Stimulated activated CD4-positive, alpha-beta T cell treated with anti-CD3 and anti-CD28 coated beads, TNF-alpha, amount 100 ng/mL, for 4 hours (primary cell): Measurements from ENCODE around the gene ZNF507.

ENCODE experiments used
- DNase-seq, 3 experiments: peaks; one replicate each; pipeline ENCODE4 v3.0.0-alpha.2; 2020; ENCODE audit warnings: low read depth in 3 of 3

ZNF507 gene

GRCh38 chr19:32345261-32346207 lies at the start of gene ZNF507:
Gene ZNF507, plus strand, starts transcription at chr19:32345610. Its CDS starts 7,221 bp downstream, at chr19:32352831.
- peak; percentile 72 to 80 (median 73) for DNase-seq

DNA sequence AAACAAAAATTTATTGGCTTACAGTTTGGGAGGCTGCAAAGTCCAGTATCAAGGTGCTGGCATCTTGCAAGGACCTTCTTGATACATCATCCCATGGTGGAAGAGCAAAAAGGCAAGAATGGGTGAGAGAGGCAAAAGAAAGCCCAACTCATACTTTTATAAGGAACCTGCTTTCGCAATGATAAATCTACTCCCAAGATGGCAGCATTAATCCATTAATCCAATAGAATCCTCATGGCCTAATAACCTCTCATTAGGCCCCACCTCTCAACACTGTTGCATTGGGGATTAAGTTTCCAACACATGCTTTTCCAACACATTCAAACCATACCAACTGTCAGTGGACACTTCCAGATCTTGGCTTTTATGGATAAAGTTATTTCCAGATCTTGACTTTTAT lies 48.7 kb upstream of the ZNF507 start:
- DNase-seq: no peak

DNA sequence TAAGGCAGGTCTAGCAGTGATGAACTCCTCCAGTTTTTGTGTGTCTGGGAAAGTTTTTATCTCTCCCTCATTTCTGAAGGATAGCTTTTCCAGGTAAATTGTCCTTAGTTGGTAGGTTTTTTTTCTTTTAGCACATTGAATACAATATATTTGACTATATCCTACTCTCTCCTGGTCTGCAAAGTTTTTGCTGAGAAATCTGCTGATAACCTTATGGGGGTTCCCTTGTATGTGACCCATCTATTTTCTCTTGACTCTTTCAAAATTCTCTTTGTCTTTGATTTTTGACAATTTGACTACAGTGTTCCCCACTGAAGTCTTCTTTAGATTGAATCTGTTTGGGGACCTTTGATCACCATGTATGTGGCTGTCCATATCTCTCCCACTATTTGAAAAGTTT lies 42.6 kb upstream of the ZNF507 start:
- DNase-seq: no peak

GRCh38 chr19:32303193-32303592 lies 42.2 kb upstream of the ZNF507 start:
- DNase-seq: no peak

GRCh38 chr19:32307591-32307990 lies 37.8 kb upstream of the ZNF507 start:
- no peak for DNase-seq

GRCh38 chr19:32308431-32309077 lies 36.9 kb upstream of the ZNF507 start:
- DNase-seq: no peak

DNA sequence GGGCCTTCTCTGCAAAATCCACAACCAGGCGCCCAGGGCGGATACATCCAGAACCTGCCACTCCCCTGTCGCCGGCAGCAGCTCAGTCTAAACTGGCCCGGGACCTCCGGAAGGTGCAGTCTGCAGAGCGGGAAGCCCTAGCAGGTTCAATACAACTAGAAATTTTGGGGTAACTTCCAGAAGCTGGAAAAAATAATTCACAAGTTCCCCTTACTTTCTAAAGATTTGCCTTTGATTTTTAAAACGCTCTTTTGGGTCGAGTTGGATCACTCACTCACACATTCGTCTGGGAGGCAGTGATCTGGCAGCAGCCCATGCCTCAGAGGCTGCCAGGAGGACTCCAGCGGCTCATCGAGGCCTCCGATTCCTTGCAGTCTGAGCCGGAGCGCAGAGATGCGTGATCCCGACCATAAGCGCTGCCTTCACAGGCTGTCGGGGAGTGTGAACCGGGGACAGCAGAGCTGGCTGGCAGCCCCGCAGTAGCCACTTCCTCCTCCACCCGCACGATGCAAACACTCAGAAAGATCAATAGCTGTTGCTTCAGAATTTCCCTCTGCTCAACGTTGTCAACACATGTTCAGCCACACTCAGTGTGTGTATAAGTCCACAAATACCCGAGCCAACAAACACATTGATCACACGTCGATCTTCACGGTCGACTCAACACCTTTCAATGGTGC lies 35.6 kb upstream of the ZNF507 start:
- no peak for DNase-seq

GRCh38 chr19:32311371-32311770 lies 34.0 kb upstream of the ZNF507 start:
- no peak for DNase-seq

- no peak for DNase-seq
These were observed 31.7 kb upstream of the ZNF507 start for GRCh38 chr19:32313569-32314265.

DNA sequence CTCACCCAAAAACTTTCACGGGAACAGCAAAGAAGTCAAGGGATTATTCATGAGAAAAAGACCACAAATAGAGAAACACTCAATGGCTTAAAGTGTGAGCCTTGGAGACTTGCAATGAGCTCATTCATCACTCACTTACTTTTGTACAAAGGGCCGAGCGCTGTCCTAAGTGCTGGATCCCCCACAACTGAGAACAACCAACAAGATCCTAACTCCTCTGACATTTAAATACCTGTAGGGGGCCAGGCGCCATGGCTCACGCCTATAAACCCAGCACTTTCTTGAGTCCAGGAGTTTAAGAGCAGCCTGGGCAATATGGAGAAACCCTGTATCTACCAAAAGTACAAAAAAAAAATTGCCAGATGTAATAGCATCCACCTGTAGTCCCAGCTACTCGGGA lies 29.4 kb upstream of the ZNF507 start:
- DNase-seq: no peak

DNA sequence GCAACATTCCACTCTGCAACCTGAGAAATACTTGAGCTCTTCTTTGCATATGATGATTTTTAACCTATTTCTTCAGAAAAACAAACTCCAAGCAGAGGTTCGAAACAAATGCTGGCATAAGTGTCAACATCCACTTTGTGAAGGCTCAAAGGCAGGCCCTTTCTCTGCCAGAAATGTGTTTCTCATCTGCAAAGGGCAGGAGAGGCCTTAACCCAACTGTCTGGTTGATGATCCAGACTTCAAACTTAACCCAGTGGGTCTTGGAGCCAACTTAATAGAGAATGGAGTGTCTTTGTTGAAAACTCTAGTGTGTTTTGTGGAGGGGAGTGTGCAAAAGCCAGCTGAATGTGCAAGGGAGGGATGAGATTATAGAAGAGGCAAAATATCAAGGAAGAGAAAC lies 28.3 kb upstream of the ZNF507 start:
- DNase-seq: no peak

- DNase-seq: no peak
These were observed 26.4 kb upstream of the ZNF507 start for GRCh38 chr19:32318884-32319520.

- DNase-seq: no peak
These were observed 22.9 kb upstream of the ZNF507 start for GRCh38 chr19:32322541-32322940.

GRCh38 chr19:32324631-32325285 lies 20.7 kb upstream of the ZNF507 start:
- DNase-seq: no peak

DNA sequence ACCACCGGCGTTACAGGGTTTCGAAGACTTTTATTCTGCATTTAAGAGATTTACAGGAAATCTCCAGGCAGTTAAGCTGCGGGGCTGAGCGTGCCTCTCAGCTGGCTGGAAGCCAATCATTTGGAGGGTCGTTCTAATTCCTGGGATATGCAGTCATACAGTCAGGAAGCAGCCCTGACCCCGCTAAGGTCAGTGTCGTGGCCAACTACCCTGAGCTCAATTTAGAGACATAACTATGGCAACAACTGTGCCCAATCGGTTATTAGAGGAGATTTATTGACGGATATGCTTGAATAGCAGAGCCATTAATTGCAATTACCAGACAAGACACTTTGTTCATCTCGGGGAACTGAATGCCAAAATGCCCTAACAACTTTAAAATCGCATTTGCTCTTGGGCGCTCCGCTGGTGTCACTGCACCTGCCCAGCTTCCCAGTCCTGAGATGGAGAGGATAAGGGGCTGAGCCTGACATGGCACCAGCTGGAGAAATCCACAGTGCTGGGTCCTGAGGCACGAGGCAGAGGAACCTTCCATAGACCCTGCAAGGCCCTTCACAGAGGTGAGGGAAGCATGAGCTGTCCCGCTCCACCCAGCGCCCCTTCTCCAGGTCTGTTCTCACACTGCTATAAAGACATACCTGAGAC lies 15.1 kb upstream of the ZNF507 start:
- DNase-seq: no peak

DNA sequence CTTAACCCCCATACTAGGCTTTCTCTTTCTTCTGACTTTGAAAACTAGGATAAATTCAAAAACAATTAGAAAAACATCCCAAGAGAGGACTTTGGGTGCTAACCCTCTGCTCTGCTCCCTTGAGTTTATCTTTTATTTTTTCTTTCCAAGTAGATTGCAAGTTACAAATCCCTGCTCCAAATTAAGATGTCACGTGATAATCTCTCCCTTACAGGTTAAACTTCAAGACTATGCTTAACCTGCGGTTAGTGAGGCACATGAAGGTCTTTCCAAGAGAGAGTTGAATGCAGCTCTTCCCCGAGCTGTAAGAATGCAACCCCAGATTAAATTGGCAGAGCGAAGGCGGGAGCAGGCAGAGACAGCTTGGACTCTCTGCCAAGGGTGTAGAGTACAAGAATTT lies 12.2 kb upstream of the ZNF507 start:
- DNase-seq: no peak

- no peak for DNase-seq
These were observed 8.9 kb upstream of the ZNF507 start for GRCh38 chr19:32336259-32337083.

DNA sequence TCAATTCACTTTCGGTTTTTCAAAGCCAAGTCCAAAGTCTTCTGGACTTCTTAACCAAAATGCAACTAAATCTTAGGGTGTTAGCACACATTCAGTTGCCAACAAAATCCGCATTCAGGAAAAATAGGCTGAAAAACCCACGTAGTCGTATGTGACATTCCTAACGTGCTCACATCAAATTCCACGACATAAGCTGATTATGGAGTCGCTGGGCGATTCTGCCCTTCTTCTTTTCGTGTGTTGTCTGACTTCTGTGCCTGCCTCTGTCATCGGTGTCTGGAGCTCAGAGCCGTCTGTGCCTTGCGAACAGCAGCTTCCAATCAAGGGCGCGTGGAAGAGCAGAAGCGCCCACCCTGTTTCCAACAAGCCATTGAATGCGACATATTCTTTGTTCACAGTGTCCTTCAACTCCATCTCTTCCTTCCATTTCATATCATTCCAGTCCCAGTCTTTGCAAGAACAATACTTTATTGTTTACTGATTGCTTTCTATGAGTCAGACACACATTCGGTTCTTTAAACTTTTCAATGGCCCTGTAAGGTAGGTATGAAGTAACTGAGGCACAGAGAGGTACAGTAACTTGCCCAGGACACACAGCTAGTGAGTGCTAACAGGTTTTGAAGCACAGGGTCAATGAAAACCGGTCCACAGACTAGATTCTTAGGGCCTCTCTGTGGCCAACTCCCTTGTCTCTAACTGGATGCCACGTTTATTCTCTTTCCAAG lies 8.2 kb upstream of the ZNF507 start:
- no peak for DNase-seq

GRCh38 chr19:32339423-32339822 lies 6.0 kb upstream of the ZNF507 start:
- no peak for DNase-seq
